IMR-90 (cell line): Measurements from ENCODE around the gene SPRED2. TPM values are rescaled to one million over a fixed set of nuclear protein-coding genes. Genes with fewer than 3 reads are reported as not detected.

Experiments
- ATAC-seq: fragments of 200-7000 bp; cut with Tn5 transposase; 2 replicates; pipeline ENCODE4 v1.9.1; 2020; ENCODE audit warnings: low read depth, mild to moderate bottlenecking, moderate library complexity
- BruUV-seq: library from RNA; stranded (reverse); fragments of 400-500 nt; replicated peaks from 2 replicates; lab custom pipeline; 2021; lab: Mats Ljungman, UMichigan
- CTCF ChIA-PET: fragments of 300-600 bp; formaldehyde crosslinking; extraction: SDS; loops from one replicate; lab custom pipeline; 2021; ENCODE audit warnings: antibody characterized with exemption; lab: Yijun Ruan, JAX
- POLR2A ChIA-PET: fragments of 300-600 bp; sonication (Branson Sonifier 250); formaldehyde crosslinking; loops from one replicate; lab custom pipeline; 2022; ENCODE audit warnings: antibody characterized with exemption; ENCODE audit not compliant: unreplicated experiment; lab: Charles Lee
- DNase-seq: peaks from one replicate; pipeline ENCODE4 v3.0.0; 2013
- H2AFZ ChIP-seq: replicated peaks from 2 replicates; pipeline ENCODE3; 2013; ENCODE audit warnings: low read length, mild to moderate bottlenecking; ENCODE audit not compliant: poor library complexity
- H2AK5ac ChIP-seq: 2 replicates; pipeline ENCODE4 v1.6.1; 2013; ENCODE audit warnings: low read depth, low read length, inconsistent platforms
- H2AK9ac ChIP-seq: replicated peaks from 2 replicates; pipeline ENCODE3; 2013; ENCODE audit warnings: mild to moderate bottlenecking, low read depth, low read length, moderate library complexity; ENCODE audit not compliant: poor library complexity
- H2BK120ac ChIP-seq: 2 replicates; pipeline ENCODE4 v1.6.1; 2013; ENCODE audit warnings: low read depth, low read length, inconsistent platforms
- H2BK15ac ChIP-seq: 3 replicates; pipeline ENCODE4 v1.6.1; 2013; ENCODE audit warnings: low read depth, low read length, inconsistent platforms
- H2BK20ac ChIP-seq: 2 replicates; pipeline ENCODE4 v1.6.1; 2013; ENCODE audit warnings: low read depth, mild to moderate bottlenecking, inconsistent platforms, low read length, moderate library complexity
- H2BK5ac ChIP-seq: 2 replicates; pipeline ENCODE4 v1.6.1; 2013; ENCODE audit warnings: mild to moderate bottlenecking, low read depth, low read length, inconsistent platforms; ENCODE audit not compliant: poor library complexity, severe bottlenecking
- H3K14ac ChIP-seq: replicated peaks from 2 replicates; pipeline ENCODE4 v1.6.1; 2013; ENCODE audit warnings: low read depth, low read length, inconsistent platforms
- H3K18ac ChIP-seq: 2 replicates; pipeline ENCODE4 v1.6.1; 2013; ENCODE audit warnings: low read depth, low read length, control low read depth
- H3K23ac ChIP-seq: 2 replicates; pipeline ENCODE4 v1.6.1; 2013; ENCODE audit warnings: low read depth, low read length, inconsistent platforms
- H3K27ac ChIP-seq: 2 replicates; pipeline ENCODE4 v1.5.1; 2013; ENCODE audit warnings: mild to moderate bottlenecking, control low read depth, low read length; ENCODE audit not compliant: insufficient read depth
- H3K27me3 ChIP-seq: 2 replicates; pipeline ENCODE4 v1.6.1; 2013; ENCODE audit warnings: low read length; ENCODE audit not compliant: control insufficient read depth, insufficient read depth
- H3K36me3 ChIP-seq: 2 replicates; pipeline ENCODE4 v1.6.1; 2013; ENCODE audit warnings: low read length, mixed read lengths; ENCODE audit not compliant: control insufficient read depth, insufficient read depth
- H3K4ac ChIP-seq: 2 replicates; pipeline ENCODE4 v1.6.1; 2013; ENCODE audit warnings: low read depth, low read length, inconsistent platforms
- H3K4me1 ChIP-seq: 2 replicates; pipeline ENCODE4 v1.6.1; 2013; ENCODE audit warnings: low read length, mixed read lengths; ENCODE audit not compliant: control insufficient read depth, insufficient read depth
- H3K4me2 ChIP-seq: 2 replicates; pipeline ENCODE4 v1.6.1; 2013; ENCODE audit warnings: low read depth, mild to moderate bottlenecking, control low read depth, low read length, moderate library complexity
- H3K4me3 ChIP-seq: 2 replicates; pipeline ENCODE4 v1.5.1; 2013; ENCODE audit warnings: low read depth, mild to moderate bottlenecking, control low read depth, low read length, moderate library complexity; ENCODE audit not compliant: insufficient read depth
- H3K56ac ChIP-seq: 2 replicates; pipeline ENCODE4 v1.6.1; 2013; ENCODE audit warnings: low read length, inconsistent platforms; ENCODE audit not compliant: insufficient read depth; ENCODE audit errors: extremely low read depth
- H3K79me1 ChIP-seq, 2 experiments: 2 replicates each; pipeline ENCODE4 v1.6.1; 2013; ENCODE audit warnings: low read length in 2 of 2, inconsistent platforms in 1 of 2, low read depth in 1 of 2
- H3K9ac ChIP-seq: 2 replicates; pipeline ENCODE4 v1.6.1; 2013; ENCODE audit warnings: low read depth, low read length, control low read depth
- H3K9me1 ChIP-seq: 2 replicates; pipeline ENCODE4 v1.6.1; 2013; ENCODE audit warnings: low read length, inconsistent platforms; ENCODE audit not compliant: insufficient read depth
- H3K9me3 ChIP-seq: 2 replicates; pipeline ENCODE4 v1.6.1; 2013; ENCODE audit warnings: low read length; ENCODE audit not compliant: control insufficient read depth, insufficient read depth
- H4K20me1 ChIP-seq: 2 replicates; pipeline ENCODE4 v1.6.1; 2013; ENCODE audit warnings: low read length, inconsistent platforms; ENCODE audit not compliant: insufficient read depth
- H4K5ac ChIP-seq: 2 replicates; pipeline ENCODE4 v1.6.1; 2013; ENCODE audit warnings: mild to moderate bottlenecking, low read depth, low read length, control low read depth
- H4K8ac ChIP-seq, 2 experiments: 2 replicates each; pipeline ENCODE4 v1.6.1; 2013; ENCODE audit warnings: low read depth in 2 of 2, low read length in 2 of 2, control low read depth in 1 of 2, inconsistent platforms in 1 of 2
- H4K91ac ChIP-seq: 2 replicates; pipeline ENCODE4 v1.6.1; 2013; ENCODE audit warnings: low read depth, low read length, inconsistent platforms; ENCODE audit not compliant: insufficient read depth
- BHLHE40 ChIP-seq: fragments of 150-350 bp; IDR thresholded peaks from 2 replicates; pipeline ENCODE4 v1.6.1; 2016; ENCODE audit warnings: mild to moderate bottlenecking, low read depth, low read length
- CEBPB ChIP-seq: IDR thresholded peaks from 2 replicates; pipeline ENCODE4 v1.6.1; 2012; ENCODE audit warnings: low read depth, low read length, improper control_type of control experiment
- CHD1 ChIP-seq: IDR thresholded peaks from 2 replicates; pipeline ENCODE4 v1.6.1; 2012; ENCODE audit warnings: low read depth, low read length, improper control_type of control experiment
- CTCF ChIP-seq: conservative IDR thresholded peaks from 2 replicates; pipeline ENCODE4 v1.5.1; 2012; ENCODE audit warnings: mild to moderate bottlenecking, low read depth, low read length, improper control_type of control experiment
- ELK1 ChIP-seq: fragments of 150-350 bp; IDR thresholded peaks from 2 replicates; pipeline ENCODE4 v1.6.1; 2016; ENCODE audit warnings: low read depth, mild to moderate bottlenecking, low read length, moderate library complexity, borderline replicate concordance
- FOS ChIP-seq: fragments of 150-350 bp; IDR thresholded peaks from 2 replicates; pipeline ENCODE4 v1.6.1; 2016; ENCODE audit warnings: low read depth, low read length
- MAFK ChIP-seq: IDR thresholded peaks from 2 replicates; pipeline ENCODE4 v1.6.1; 2012; ENCODE audit warnings: low read depth, low read length, improper control_type of control experiment
- MAZ ChIP-seq: IDR thresholded peaks from 2 replicates; pipeline ENCODE4 v1.6.1; 2012; ENCODE audit warnings: low read depth, mild to moderate bottlenecking, low read length, improper control_type of control experiment, moderate library complexity, borderline replicate concordance
- MXI1 ChIP-seq: IDR thresholded peaks from 2 replicates; pipeline ENCODE4 v1.6.1; 2012; ENCODE audit warnings: low read depth, mild to moderate bottlenecking, low read length, moderate library complexity, borderline replicate concordance
- NFE2L2 ChIP-seq: fragments of 150-350 bp; IDR thresholded peaks from 2 replicates; pipeline ENCODE4 v1.6.1; 2016; ENCODE audit warnings: low read depth, mild to moderate bottlenecking, low read length
- POLR2A ChIP-seq: IDR thresholded peaks from 2 replicates; pipeline ENCODE4 v1.6.1; 2012; ENCODE audit warnings: mild to moderate bottlenecking, low read depth, low read length
- RAD21 ChIP-seq: IDR thresholded peaks from 2 replicates; pipeline ENCODE4 v1.6.1; 2012; ENCODE audit warnings: low read length, improper control_type of control experiment
- RCOR1 ChIP-seq: IDR thresholded peaks from 2 replicates; pipeline ENCODE4 v1.6.1; 2012; ENCODE audit warnings: mild to moderate bottlenecking, low read length, improper control_type of control experiment; ENCODE audit not compliant: insufficient replicate concordance
- SMC3 ChIP-seq: fragments of 150-350 bp; IDR thresholded peaks from 2 replicates; pipeline ENCODE4 v1.6.1; 2016; ENCODE audit warnings: low read depth, mild to moderate bottlenecking, antibody characterized with exemption, low read length, moderate library complexity
- WGBS, 2 experiments: methylation state at CpG; one replicate each; pipeline versions ENCODE4 v1.1.5 to v1.1.7; 2013; ENCODE audit warnings: missing lambda C conversion rate in 2 of 2; ENCODE audit not compliant: insufficient read length in 1 of 2; ENCODE audit errors: extremely low coverage in 2 of 2; 5-methylcytosine and 5-hydroxymethylcytosine counted together
- dilution Hi-C: fragments of 300-500 bp; cut with HindIII; formaldehyde crosslinking; loops from one replicate; pipeline ENCODE4 v1.14.3; 2018; ENCODE audit warnings: low sequenced_read_pairs; ENCODE audit not compliant: unreplicated experiment
- in situ Hi-C: fragments of 300-500 bp; cut with MboI; formaldehyde crosslinking; loops from 3 replicates; pipeline ENCODE4 v1.14.3; 2019; ENCODE audit warnings: low sequenced_read_pairs, inconsistent platforms, mixed read lengths
- intact Hi-C: fragments of 100-400 bp; cut with micrococcal nuclease; formaldehyde crosslinking; loops from 2 replicates; pipeline ENCODE4 v1.10.0; 2022
- polyA plus RNA-seq, 3 experiments: library from polyadenylated mRNA; depleted of rRNA; stranded (reverse); fragments of >200 nt; gene quantifications; 2 replicates each; pipeline ENCODE4 v1.2.3, GENCODE V29; 2012; ENCODE audit warnings: low replicate concordance in 1 of 3
- total RNA-seq: library from RNA; depleted of rRNA; stranded (reverse); fragments of >200 nt; gene quantifications from 2 replicates; pipeline ENCODE4 v1.2.3, GENCODE V29; 2012
- TF ChIP-seq, protein P1 (sequence below): fragments of 150-350 bp; IDR thresholded peaks from 2 replicates; pipeline ENCODE4 v1.6.1; 2017; ENCODE audit warnings: mild to moderate bottlenecking, antibody characterized with exemption, low read length, low read depth

SPRED2 gene
- total and polyA plus RNA-seq, 2 of the 4 experiments (the other 2 are of a cell fraction), result 4.8 to 18.7 TPM

DNA sequence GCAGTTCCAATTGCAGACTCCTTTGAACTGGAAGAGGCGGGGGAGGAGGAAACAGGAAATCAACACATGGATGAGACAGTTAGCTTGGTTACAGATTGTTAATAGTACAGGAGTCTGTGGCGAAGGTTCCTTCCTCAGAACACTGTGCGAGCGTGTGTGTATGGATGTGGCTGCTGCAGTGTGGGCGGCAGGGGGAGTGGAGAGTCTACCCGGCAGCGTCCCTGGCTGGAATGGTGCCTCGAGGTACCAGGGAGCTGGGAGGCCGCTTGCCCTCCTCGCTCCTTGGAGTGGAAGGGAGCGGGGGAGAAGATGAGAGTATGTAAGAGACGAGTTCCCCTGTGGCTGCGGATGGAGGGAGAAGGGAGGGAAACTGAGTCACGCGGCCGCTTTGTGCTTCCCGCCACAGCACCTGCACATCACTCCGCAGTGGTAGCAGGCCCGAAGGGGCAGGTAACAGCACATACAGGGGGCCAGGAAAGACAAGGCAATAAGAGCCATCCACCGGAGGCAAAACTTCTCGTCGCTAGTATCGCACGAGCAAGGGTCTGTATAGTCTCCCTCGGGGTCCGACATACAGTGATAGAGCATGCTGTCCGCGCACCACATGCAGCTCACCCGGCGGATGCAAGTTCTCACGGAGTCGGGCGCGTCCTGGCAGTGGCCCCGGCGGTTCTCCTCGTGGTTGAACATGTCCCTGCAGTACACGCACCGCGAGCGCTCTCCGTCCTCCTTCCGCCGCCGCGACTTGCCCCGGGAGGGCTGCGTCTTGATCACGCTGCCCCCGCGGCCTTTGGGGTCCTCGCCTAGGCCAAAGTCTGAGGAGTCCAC is 119.1 kb downstream of the SPRED2 start:
- H2AK5ac ChIP-seq, result no peak overlapping the region
- H3K18ac ChIP-seq, result no peak overlapping the region
- ATAC-seq (no peak), DNase-seq (no peak)
- dilution Hi-C loops (no loop called here), intact Hi-C loops (no loop called here), in situ Hi-C loops (no loop called here)
- no peak overlapping the region for H3K14ac ChIP-seq
- no TSS peak for BruUV-seq
- H4K20me1 ChIP-seq, result no peaks in the 10 kb centered on the region
- H2AFZ ChIP-seq, result peak overlapping the region; percentile 9
- H3K9ac ChIP-seq, result no peak overlapping the region
- H3K36me3 ChIP-seq, result peaks cover 35% of the 10 kb centered on the region
- no peak overlapping the region; the same call in 1 of the 2 replicates for H3K4ac ChIP-seq
- no peak overlapping the region for H2BK20ac ChIP-seq
- H4K91ac ChIP-seq, result no peak overlapping the region
- peaks cover 24 to 53% of the 10 kb centered on the region in 2 experiments for H3K79me1 ChIP-seq
- H2BK15ac ChIP-seq, result no peak overlapping the region
- H3K4me3 ChIP-seq, result no peak overlapping the region
- POLR2A ChIA-PET, result no interaction called here
- H3K4me2 ChIP-seq, result no peak overlapping the region
- no peaks in the 10 kb centered on the region for H3K9me3 ChIP-seq
- H3K4me1 ChIP-seq, result peaks cover 10% of the 10 kb centered on the region
- H3K23ac ChIP-seq, result no peak overlapping the region
- H2BK5ac ChIP-seq, result no peak overlapping the region
- H4K8ac ChIP-seq, result no peak overlapping the region
- H2BK120ac ChIP-seq, result no peak overlapping the region
- H2AK9ac ChIP-seq, result no peak overlapping the region
- no peaks in the 10 kb centered on the region for H3K27me3 ChIP-seq
- peaks cover 18% of the 10 kb centered on the region for H3K9me1 ChIP-seq
- no peak overlapping the region for H4K5ac ChIP-seq
- no peak overlapping the region for H3K27ac ChIP-seq
- CTCF ChIA-PET, result no interaction called here
- no peak overlapping the region for H3K56ac ChIP-seq
- 97% methylated on average over 24 of the region's 52 CpGs; no CpG with 5 or more reads in 1 of the 2 experiments for WGBS, 2 experiments
- TF ChIP-seq ELK1 (no peak), MXI1 (no peak), CHD1 (no peak), MAFK (no peak), CTCF (no peak), RCOR1 (no peak), SMC3 (no peak), NFE2L2 (no peak), RAD21 (no peak), CEBPB (no peak), POLR2A (no peak), BHLHE40 (no peak), FOS (no peak), MAZ (no peak)
- TF ChIP-seq, protein P1, sequence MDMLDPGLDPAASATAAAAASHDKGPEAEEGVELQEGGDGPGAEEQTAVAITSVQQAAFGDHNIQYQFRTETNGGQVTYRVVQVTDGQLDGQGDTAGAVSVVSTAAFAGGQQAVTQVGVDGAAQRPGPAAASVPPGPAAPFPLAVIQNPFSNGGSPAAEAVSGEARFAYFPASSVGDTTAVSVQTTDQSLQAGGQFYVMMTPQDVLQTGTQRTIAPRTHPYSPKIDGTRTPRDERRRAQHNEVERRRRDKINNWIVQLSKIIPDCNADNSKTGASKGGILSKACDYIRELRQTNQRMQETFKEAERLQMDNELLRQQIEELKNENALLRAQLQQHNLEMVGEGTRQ, result no peak
